Fibroblast of villous mesenchyme (primary cell): Measurements from ENCODE around the gene ATP6V0A1. TPM values are rescaled to one million over a fixed set of nuclear protein-coding genes. Genes with fewer than 3 reads are reported as not detected.

Source experiments
- DNase-seq: peaks from one replicate; pipeline ENCODE4 v3.0.0-alpha.2; 2010; ENCODE audit warnings: low read depth
- H3K4me3 ChIP-seq: 2 replicates; pipeline ENCODE4 v1.5.1; 2011; ENCODE audit warnings: low read depth, mild to moderate bottlenecking, low read length
- total RNA-seq: library from RNA; depleted of rRNA; stranded (reverse); fragments of >200 nt; gene quantifications from 2 replicates; pipeline ENCODE4 v1.2.3, GENCODE V29; 2012
- TF ChIP-seq, protein P1 (sequence below): IDR thresholded peaks from 2 replicates; pipeline ENCODE4 v1.5.1; 2012; ENCODE audit warnings: low read depth, mild to moderate bottlenecking, low read length; ENCODE audit not compliant: insufficient read depth

The ATP6V0A1 gene
- total RNA-seq, 1 donor = 82.5 TPM

DNA sequence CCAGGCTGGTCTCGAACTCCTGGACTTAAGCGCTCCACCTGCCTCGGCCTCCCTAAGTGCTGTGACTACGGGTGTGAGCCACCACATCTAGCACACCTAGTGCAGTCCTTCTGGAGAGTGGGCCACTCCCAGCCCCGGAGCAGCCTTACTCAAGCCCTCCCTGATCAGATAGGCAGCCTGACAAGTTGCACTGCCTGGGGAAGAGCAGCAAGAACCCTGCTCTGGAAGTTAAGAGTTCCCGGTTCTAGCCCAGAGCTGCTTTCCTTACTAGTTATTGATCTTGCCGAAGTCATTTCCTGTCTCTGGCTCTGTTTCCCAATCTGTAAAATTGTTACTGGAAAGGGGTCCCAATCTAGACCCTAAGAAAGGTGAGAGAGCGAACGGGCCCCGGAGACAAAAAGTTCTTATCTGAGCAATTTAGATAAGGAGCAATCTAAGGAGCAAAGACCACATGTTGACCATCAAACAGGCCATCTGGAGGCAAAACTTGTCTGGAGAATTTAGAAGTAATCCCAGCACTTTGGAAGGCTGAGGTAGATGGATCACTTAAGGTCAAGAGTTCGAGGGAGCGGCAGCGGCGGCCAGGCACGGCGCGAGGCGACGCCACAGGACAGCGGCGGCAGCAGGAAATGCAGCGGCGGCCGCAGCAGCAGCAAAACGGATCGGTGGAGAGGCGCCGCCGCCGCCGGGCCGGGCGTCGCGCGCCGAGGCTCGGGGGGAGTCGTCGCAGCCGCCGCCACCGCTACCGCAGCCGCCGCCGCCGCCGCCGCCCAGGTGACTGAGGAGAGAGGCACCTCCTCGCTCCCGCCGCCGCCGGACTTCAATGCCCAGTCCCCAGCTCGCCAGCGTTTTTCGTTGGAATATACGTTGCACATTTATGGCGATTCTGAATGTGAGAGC, 73.0 kb downstream of the ATP6V0A1 start:
- TF ChIP-seq, protein P1, sequence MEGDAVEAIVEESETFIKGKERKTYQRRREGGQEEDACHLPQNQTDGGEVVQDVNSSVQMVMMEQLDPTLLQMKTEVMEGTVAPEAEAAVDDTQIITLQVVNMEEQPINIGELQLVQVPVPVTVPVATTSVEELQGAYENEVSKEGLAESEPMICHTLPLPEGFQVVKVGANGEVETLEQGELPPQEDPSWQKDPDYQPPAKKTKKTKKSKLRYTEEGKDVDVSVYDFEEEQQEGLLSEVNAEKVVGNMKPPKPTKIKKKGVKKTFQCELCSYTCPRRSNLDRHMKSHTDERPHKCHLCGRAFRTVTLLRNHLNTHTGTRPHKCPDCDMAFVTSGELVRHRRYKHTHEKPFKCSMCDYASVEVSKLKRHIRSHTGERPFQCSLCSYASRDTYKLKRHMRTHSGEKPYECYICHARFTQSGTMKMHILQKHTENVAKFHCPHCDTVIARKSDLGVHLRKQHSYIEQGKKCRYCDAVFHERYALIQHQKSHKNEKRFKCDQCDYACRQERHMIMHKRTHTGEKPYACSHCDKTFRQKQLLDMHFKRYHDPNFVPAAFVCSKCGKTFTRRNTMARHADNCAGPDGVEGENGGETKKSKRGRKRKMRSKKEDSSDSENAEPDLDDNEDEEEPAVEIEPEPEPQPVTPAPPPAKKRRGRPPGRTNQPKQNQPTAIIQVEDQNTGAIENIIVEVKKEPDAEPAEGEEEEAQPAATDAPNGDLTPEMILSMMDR = peak; percentile 41
- peak; percentile 83 for DNase-seq

GRCh38 chr17:42535155-42536047, 76.7 kb downstream of the ATP6V0A1 start:
- DNase-seq = no peak
- peak overlapping the region; percentile 72 for H3K4me3 ChIP-seq
- TF ChIP-seq, protein P1 = no peak

More for the DNA sequence above, 73.0 kb downstream of the ATP6V0A1 start:
- peak overlapping the region; percentile 51 for H3K4me3 ChIP-seq

DNA sequence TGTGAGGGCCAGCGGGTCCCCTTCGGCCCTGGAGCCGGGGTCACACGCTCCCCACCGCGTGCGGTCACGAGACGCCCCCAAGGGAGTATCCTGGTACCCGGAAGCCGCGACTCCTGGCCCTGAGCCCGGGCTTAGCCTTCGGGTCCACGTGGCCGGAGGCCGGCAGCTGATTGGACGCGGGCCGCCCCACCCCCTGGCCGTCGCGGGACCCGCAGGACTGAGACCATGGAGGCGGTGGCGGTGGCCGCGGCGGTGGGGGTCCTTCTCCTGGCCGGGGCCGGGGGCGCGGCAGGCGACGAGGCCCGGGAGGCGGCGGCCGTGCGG, 77.3 kb downstream of the ATP6V0A1 start, which contains the start of gene NAGLU:
Gene NAGLU, plus strand, starts transcription at position 194 of the 324 bp plus-strand sequence. Its CDS starts 32 bp downstream, at position 226.
- TF ChIP-seq, protein P1 = no peak
- peak within 1 kb of the TSS; percentile 72 for H3K4me3 ChIP-seq
- peak; percentile 90 for DNase-seq

DNA sequence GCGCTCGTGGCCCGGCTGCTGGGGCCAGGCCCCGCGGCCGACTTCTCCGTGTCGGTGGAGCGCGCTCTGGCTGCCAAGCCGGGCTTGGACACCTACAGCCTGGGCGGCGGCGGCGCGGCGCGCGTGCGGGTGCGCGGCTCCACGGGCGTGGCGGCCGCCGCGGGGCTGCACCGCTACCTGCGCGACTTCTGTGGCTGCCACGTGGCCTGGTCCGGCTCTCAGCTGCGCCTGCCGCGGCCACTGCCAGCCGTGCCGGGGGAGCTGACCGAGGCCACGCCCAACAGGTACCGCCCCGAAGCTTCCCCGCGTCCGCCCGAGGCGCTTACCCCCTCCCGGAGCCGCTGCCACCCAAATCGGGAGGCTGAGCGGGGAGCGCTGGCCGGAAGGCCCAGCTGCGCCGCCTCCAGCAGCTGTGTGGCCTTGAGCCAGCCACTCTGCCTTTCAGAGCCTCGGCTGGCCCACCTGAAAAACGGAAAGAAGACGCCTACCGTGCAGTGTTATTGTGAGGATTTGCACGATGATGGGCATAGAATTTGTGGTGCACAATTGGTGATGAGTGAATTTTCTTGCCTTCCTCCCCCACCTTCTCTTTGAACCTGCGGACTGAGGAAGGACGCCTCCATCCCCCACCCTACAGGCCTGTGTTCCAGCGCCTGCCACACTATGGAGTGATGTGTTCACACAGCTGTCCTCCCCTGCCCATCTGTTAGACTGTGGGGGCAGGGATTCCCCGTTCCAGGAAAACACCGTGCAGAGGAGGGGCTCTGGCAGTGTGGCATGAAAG, 77.9 kb downstream of the ATP6V0A1 start:
- peak; percentile 88 for DNase-seq
- TF ChIP-seq, protein P1 = no peak

DNA sequence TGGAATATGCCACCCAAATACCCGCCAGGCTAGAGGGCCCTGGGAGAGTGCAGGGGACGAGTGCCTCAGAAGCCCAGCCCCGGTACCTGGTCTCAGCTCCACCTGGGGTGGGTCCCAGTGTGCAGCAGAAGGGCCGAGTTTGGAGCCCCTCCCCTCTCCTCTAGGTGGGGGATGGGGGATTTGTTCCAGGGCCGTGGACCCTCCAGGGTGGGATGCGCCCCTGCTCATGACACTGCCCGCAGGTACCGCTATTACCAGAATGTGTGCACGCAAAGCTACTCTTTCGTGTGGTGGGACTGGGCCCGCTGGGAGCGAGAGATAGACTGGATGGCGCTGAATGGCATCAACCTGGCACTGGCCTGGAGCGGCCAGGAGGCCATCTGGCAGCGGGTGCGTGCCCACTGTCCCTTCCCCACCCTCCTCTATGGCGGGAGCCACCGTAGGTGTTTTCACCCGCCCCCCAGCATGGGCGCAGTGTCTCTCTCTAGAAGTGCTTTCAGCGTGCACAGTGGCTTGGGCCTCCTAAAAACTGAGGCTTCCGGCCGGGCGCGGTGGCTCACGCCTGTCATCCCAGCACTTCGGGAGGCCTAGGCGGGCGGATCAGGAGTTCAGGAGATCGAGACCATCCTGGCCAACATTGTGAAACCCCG, 78.6 kb downstream of the ATP6V0A1 start:
- TF ChIP-seq, protein P1 = no peak
- H3K4me3 ChIP-seq = peak overlapping the region; percentile 72
- no peak for DNase-seq

More for the DNA sequence above, 77.9 kb downstream of the ATP6V0A1 start:
- peak overlapping the region; percentile 72 for H3K4me3 ChIP-seq
